HepG2 (cell line): ENCODE measurements around the gene BPIFB6. TPM values are rescaled to one million over a fixed set of nuclear protein-coding genes. Genes with fewer than 3 reads are reported as not detected.

Source experiments
- FOXA1 ChIP-seq, 2 experiments: fragments of 450-650 bp in 1 of 2; sonication (generic) in 1 of 2; formaldehyde crosslinking in 1 of 2; IDR thresholded peaks; 2 replicates each; pipeline versions ENCODE4 v1.4.0 to v1.6.1; 2016 to 2020; ENCODE audit warnings: missing genetic modification reagents in 1 of 2
- HBP1 ChIP-seq: IDR thresholded peaks from 2 replicates; pipeline ENCODE4 v1.6.1; 2016; ENCODE audit warnings: low read depth, control low read depth
- ISL2 ChIP-seq: sonication (generic); formaldehyde crosslinking; IDR thresholded peaks from 2 replicates; pipeline ENCODE4 v1.5.0; 2020; ENCODE audit warnings: missing genetic modification reagents
- MTA3 ChIP-seq: sonication (generic); formaldehyde crosslinking; IDR thresholded peaks from 2 replicates; pipeline ENCODE4 v1.4.0; 2020; ENCODE audit warnings: missing genetic modification reagents
- MXI1 ChIP-seq: IDR thresholded peaks from 3 replicates; pipeline ENCODE4 v1.6.1; 2012; ENCODE audit warnings: low read depth, low read length, inconsistent platforms, borderline replicate concordance
- MYC ChIP-seq: sonication (generic); formaldehyde crosslinking; IDR thresholded peaks from 2 replicates; pipeline ENCODE4 v1.9.0; 2021; ENCODE audit warnings: missing genetic modification reagents, borderline replicate concordance
- ONECUT2 ChIP-seq: sonication (generic); formaldehyde crosslinking; IDR thresholded peaks from 2 replicates; pipeline ENCODE4 v1.4.0; 2020; ENCODE audit warnings: missing genetic modification reagents
- PITX1 ChIP-seq: sonication (generic); formaldehyde crosslinking; IDR thresholded peaks from 2 replicates; pipeline ENCODE4 v1.5.1; 2020; ENCODE audit warnings: mild to moderate bottlenecking, missing genetic modification reagents
- RBM22 ChIP-seq: fragments of 200-400 bp; formaldehyde crosslinking; optimal IDR thresholded peaks from 2 replicates; pipeline ENCODE3; 2017; ENCODE audit warnings: mild to moderate bottlenecking, low read length, moderate library complexity
- RCOR2 ChIP-seq: IDR thresholded peaks from 2 replicates; pipeline ENCODE4 v1.6.1; 2016; ENCODE audit warnings: missing biosample characterization, missing genetic modification reagents
- RXRA ChIP-seq: sonication (generic); formaldehyde crosslinking; IDR thresholded peaks from 2 replicates; pipeline ENCODE4 v1.5.1; 2020; ENCODE audit warnings: missing genetic modification reagents
- SALL1 ChIP-seq: sonication (generic); formaldehyde crosslinking; IDR thresholded peaks from 2 replicates; pipeline ENCODE4 v1.8.0; 2022; ENCODE audit warnings: mild to moderate bottlenecking, missing genetic modification reagents
- SATB2 ChIP-seq: sonication (generic); formaldehyde crosslinking; IDR thresholded peaks from 2 replicates; pipeline ENCODE4 v1.5.0; 2020; ENCODE audit warnings: missing genetic modification reagents
- SMARCE1 ChIP-seq: fragments of 450-650 bp; IDR thresholded peaks from 2 replicates; pipeline ENCODE4 v1.6.1; 2017; ENCODE audit warnings: borderline replicate concordance
- SNAI1 ChIP-seq: sonication (generic); formaldehyde crosslinking; IDR thresholded peaks from 2 replicates; pipeline ENCODE4 v1.5.0; 2020; ENCODE audit warnings: mild to moderate bottlenecking, missing genetic modification reagents, borderline replicate concordance
- STAG1 ChIP-seq: sonication (generic); formaldehyde crosslinking; IDR thresholded peaks from 2 replicates; pipeline ENCODE4 v1.4.0; 2020; ENCODE audit warnings: missing genetic modification reagents
- TARDBP ChIP-seq: sonication (generic); formaldehyde crosslinking; IDR thresholded peaks from 2 replicates; pipeline ENCODE4 v1.8.0; 2022; ENCODE audit warnings: mild to moderate bottlenecking, missing genetic modification reagents
- TBL1XR1 ChIP-seq: fragments of 150-350 bp; IDR thresholded peaks from 2 replicates; pipeline ENCODE4 v1.6.1; 2014; ENCODE audit warnings: borderline replicate concordance, low read length; ENCODE audit not compliant: partially characterized antibody
- TBX2 ChIP-seq: sonication (generic); formaldehyde crosslinking; IDR thresholded peaks from 2 replicates; pipeline ENCODE4 v1.5.0; 2020; ENCODE audit warnings: missing genetic modification reagents, mild to moderate bottlenecking, borderline replicate concordance
- TFDP2 ChIP-seq: sonication (generic); formaldehyde crosslinking; IDR thresholded peaks from 2 replicates; pipeline ENCODE4 v1.4.0; 2020; ENCODE audit warnings: missing genetic modification reagents
- WIZ ChIP-seq: sonication (generic); formaldehyde crosslinking; IDR thresholded peaks from 2 replicates; pipeline ENCODE4 v1.5.1; 2020; ENCODE audit warnings: mild to moderate bottlenecking, missing genetic modification reagents
- ZBTB20 ChIP-seq: sonication (generic); formaldehyde crosslinking; IDR thresholded peaks from 2 replicates; pipeline ENCODE4 v1.8.1; 2023; ENCODE audit warnings: missing genetic modification reagents, low read depth, mild to moderate bottlenecking, borderline replicate concordance
- ZC3H13 ChIP-seq: sonication (generic); formaldehyde crosslinking; IDR thresholded peaks from 2 replicates; pipeline ENCODE4 v1.8.1; 2023; ENCODE audit warnings: mild to moderate bottlenecking, missing genetic modification reagents, moderate library complexity
- ZNF331 ChIP-seq: sonication (generic); formaldehyde crosslinking; IDR thresholded peaks from 2 replicates; pipeline ENCODE4 v1.4.0; 2020; ENCODE audit warnings: missing genetic modification reagents
- ZNF337 ChIP-seq: sonication (generic); formaldehyde crosslinking; IDR thresholded peaks from 2 replicates; pipeline ENCODE4 v1.5.1; 2020; ENCODE audit warnings: missing genetic modification reagents, low read depth, mild to moderate bottlenecking, borderline replicate concordance
- ZNF546 ChIP-seq: sonication (generic); formaldehyde crosslinking; conservative IDR thresholded peaks from 2 replicates; pipeline ENCODE4 v1.8.1; 2023; ENCODE audit warnings: mild to moderate bottlenecking, missing genetic modification reagents
- ZNF567 ChIP-seq: sonication (generic); formaldehyde crosslinking; IDR thresholded peaks from 2 replicates; pipeline ENCODE4 v1.8.1; 2023; ENCODE audit warnings: mild to moderate bottlenecking, missing genetic modification reagents, borderline replicate concordance
- ZNF674 ChIP-seq: sonication (generic); formaldehyde crosslinking; IDR thresholded peaks from 2 replicates; pipeline ENCODE4 v1.5.0; 2020; ENCODE audit warnings: low read depth, mild to moderate bottlenecking, missing genetic modification reagents
- ZNF704 ChIP-seq: sonication (generic); formaldehyde crosslinking; IDR thresholded peaks from 2 replicates; pipeline ENCODE4 v1.8.1; 2023; ENCODE audit warnings: mild to moderate bottlenecking, inconsistent platforms, moderate library complexity, missing genetic modification reagents, borderline replicate concordance
- ZNF841 ChIP-seq: sonication (generic); formaldehyde crosslinking; IDR thresholded peaks from 2 replicates; pipeline ENCODE4 v1.8.1; 2023; ENCODE audit warnings: missing genetic modification reagents, borderline replicate concordance
- polyA plus RNA-seq, 8 experiments: library from polyadenylated mRNA; depleted of rRNA in 3 of 8; stranded (reverse) in 7 of 8; unstranded in 1 of 8; fragments of >200 nt; fragmentation: Illumina TruSeq in 4 of 8; extraction: Trizol in 4 of 8; gene quantifications; 2 replicates each; pipeline versions ENCODE4 v1.2.1 to v1.2.3, GENCODE V29; 2011 to 2016; ENCODE audit warnings: low read depth in 4 of 8, missing spikeins in 1 of 8, mixed read lengths in 1 of 8; ENCODE audit not compliant: insufficient read depth in 1 of 8
- total RNA-seq, 5 experiments: library from RNA; depleted of rRNA; stranded (reverse); fragments of >200 nt; fragmentation: Illumina TruSeq; extraction: Trizol; gene quantifications; 2 replicates each; pipeline ENCODE4 v1.2.3, GENCODE V29; 2016; ENCODE audit warnings: low read depth in 1 of 5

BPIFB6 gene
- total and polyA plus RNA-seq, 2 of the 13 experiments (the other 11 are each of a cell fraction or from before 2014, with no cell fraction given), result 0.13 to 1.7 TPM

GRCh38 chr20:33016581-33017109 lies 14.8 kb upstream of the BPIFB6 start (continued):
- TF ChIP-seq MXI1 (no peak), TBL1XR1 (no peak), TARDBP (CRISPR knock-in tag) (peak; percentile 37; the same call in 1 of the 2 replicates), HBP1 (CRISPR knock-in tag) (no peak), RBM22 (peak; percentile 80), TBX2 (0 out of 2 replicates have a peak, but pooled peaks have one; percentile 16), ZBTB20 (CRISPR knock-in tag) (0 out of 2 replicates have a peak, but pooled peaks have one; percentile 27), PITX1 (CRISPR knock-in tag) (peak; percentile 17; the same call in 1 of the 2 replicates), ZC3H13 (CRISPR knock-in tag) (peak; percentile 72), ISL2 (CRISPR knock-in tag) (no peak), ZNF704 (no peak), ZNF674 (CRISPR knock-in tag) (no peak), MYC (CRISPR knock-in tag) (no peak), SALL1 (CRISPR knock-in tag) (no peak), TFDP2 (CRISPR knock-in tag) (no peak), ONECUT2 (no peak), ZNF546 (CRISPR knock-in tag) (no peak), WIZ (CRISPR knock-in tag) (no peak), RXRA (CRISPR knock-in tag) (no peak), RCOR2 (CRISPR knock-in tag) (no peak), ZNF331 (CRISPR knock-in tag) (no peak), ZNF841 (no peak), SNAI1 (CRISPR knock-in tag) (no peak), ZNF567 (CRISPR knock-in tag) (no peak), SMARCE1 (no peak), SATB2 (CRISPR knock-in tag) (no peak), FOXA1 (IDR thresholded peaks at IDR 0.05) (no peak), FOXA1 (CRISPR knock-in tag; IDR thresholded peaks at IDR 0.05) (0 out of 2 replicates have a peak, but pooled peaks have one; percentile 7), STAG1 (no peak), MTA3 (CRISPR knock-in tag) (no peak), ZNF337 (CRISPR knock-in tag) (no peak)
